Esophagus muscularis mucosa (tissue), 3 donors: Measurements from ENCODE around the gene AKT3.

Source experiments
- CTCF ChIP-seq, 3 experiments: fragments of 200-600 bp in 2 of 3; fragments of 450-650 bp in 1 of 3; sonication (generic) in 2 of 3; IDR thresholded peaks; one replicate each; pipeline ENCODE4 v1.5.1; 2017 to 2019; ENCODE audit warnings: antibody characterized with exemption in 3 of 3, mild to moderate bottlenecking in 2 of 3, moderate library complexity in 1 of 3
- POLR2A ChIP-seq: fragments of 450-650 bp; IDR thresholded peaks from one replicate; pipeline ENCODE4 v1.6.1; 2017; ENCODE audit warnings: antibody characterized with exemption, moderate library complexity, mild to moderate bottlenecking, low read depth
- POLR2AphosphoS5 ChIP-seq, 2 donors: sonication (generic); formaldehyde crosslinking; IDR thresholded peaks; one replicate each; pipeline ENCODE4 v1.6.1; 2017; ENCODE audit warnings: antibody characterized with exemption in 2 of 2

DNA sequence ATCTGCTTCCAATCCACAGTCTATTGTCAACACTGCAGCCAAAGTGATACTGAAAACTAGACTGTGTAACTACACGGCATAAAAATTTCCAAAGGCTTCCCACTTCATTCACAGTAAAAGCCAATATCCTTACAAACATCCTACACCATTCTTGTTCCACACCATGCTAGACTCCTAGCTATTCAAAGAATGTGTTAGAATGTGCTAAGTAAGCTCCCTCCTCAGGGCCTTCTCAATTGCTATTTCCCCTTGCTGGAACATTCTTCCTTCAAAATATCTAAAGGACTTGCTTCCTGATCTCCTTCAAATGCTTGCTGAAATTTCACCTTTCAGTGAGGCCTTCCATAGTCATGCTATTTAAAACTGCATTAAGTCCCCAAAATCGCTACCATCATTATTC lies 228.1 kb downstream of the AKT3 start:
- TF ChIP-seq CTCF (IDR thresholded peaks at IDR 0.05) (no peak), POLR2AphosphoS5 (IDR thresholded peaks at IDR 0.05) (no peak), POLR2A (no peak)
